K562 (cell line): ENCODE measurements around the gene DNAAF3. TPM values are rescaled to one million over a fixed set of nuclear protein-coding genes. Genes with fewer than 3 reads are reported as not detected.
A peak's percentile ranks its signal among the peaks of the same experiment; 100 is the strongest.

ENCODE experiments used
- ATF7 ChIP-seq: fragments of 450-650 bp; IDR thresholded peaks from 2 replicates; pipeline ENCODE4 v1.7.1; 2014; ENCODE audit warnings: mild to moderate bottlenecking, moderate library complexity
- BHLHE40 ChIP-seq: IDR thresholded peaks from 2 replicates; pipeline ENCODE4 v1.6.1; 2011; ENCODE audit warnings: low read length, improper control_type of control experiment
- BMI1 ChIP-seq: fragments of 150-350 bp; IDR thresholded peaks from 2 replicates; pipeline ENCODE4 v1.6.1; 2014; ENCODE audit warnings: low read length
- BRF1 ChIP-seq: IDR thresholded peaks from 3 replicates; pipeline ENCODE4 v1.6.1; 2011; ENCODE audit warnings: borderline replicate concordance, mild to moderate bottlenecking; ENCODE audit not compliant: insufficient read length; ENCODE audit errors: extremely low read depth
- FOXO4 ChIP-seq: fragments of 450-650 bp; formaldehyde crosslinking; IDR thresholded peaks from 2 replicates; pipeline ENCODE4 v1.4.0; 2020; ENCODE audit warnings: mild to moderate bottlenecking, moderate library complexity
- L3MBTL2 ChIP-seq: fragments of 450-650 bp; IDR thresholded peaks from 2 replicates; pipeline ENCODE4 v1.6.1; 2016; ENCODE audit warnings: mild to moderate bottlenecking, moderate library complexity
- MEF2D ChIP-seq: conservative IDR thresholded peaks from 2 replicates; pipeline ENCODE4 v1.6.1; 2016; ENCODE audit warnings: low read depth, missing genetic modification characterization, missing compliant biosample characterization
- MXI1 ChIP-seq: IDR thresholded peaks from 2 replicates; pipeline ENCODE4 v1.6.1; 2011; ENCODE audit warnings: low read depth, mild to moderate bottlenecking, improper control_type of control experiment, low read length
- POLR2G ChIP-seq: fragments of 200-400 bp; formaldehyde crosslinking; IDR thresholded peaks from 2 replicates; pipeline ENCODE4 v1.6.1; 2017; ENCODE audit warnings: low read depth, mild to moderate bottlenecking, antibody characterized with exemption, low read length, moderate library complexity
- RBM22 ChIP-seq: fragments of 200-400 bp; formaldehyde crosslinking; IDR thresholded peaks from 2 replicates; pipeline ENCODE4 v1.6.1; 2018; ENCODE audit warnings: low read length, low read depth; ENCODE audit not compliant: poor library complexity, severe bottlenecking
- RFX1 ChIP-seq: fragments of 450-650 bp; IDR thresholded peaks from 2 replicates; pipeline ENCODE4 v1.6.1; 2016; ENCODE audit warnings: mild to moderate bottlenecking, moderate library complexity
- ZC3H11A ChIP-seq: IDR thresholded peaks from 2 replicates; pipeline ENCODE4 v1.6.1; 2012; ENCODE audit warnings: low read depth, low read length, improper control_type of control experiment
- ZNF384 ChIP-seq: IDR thresholded peaks from 2 replicates; pipeline ENCODE4 v1.6.1; 2012; ENCODE audit warnings: low read depth, low read length, improper control_type of control experiment
- polyA plus RNA-seq, 8 experiments: library from polyadenylated mRNA; depleted of rRNA in 4 of 8; stranded (reverse) in 5 of 8; unstranded in 3 of 8; fragments of >200 nt; fragmentation: Nextera tagmentation in 2 of 8; fragmentation: Illumina TruSeq in 1 of 8; extraction: Ambion mirVana in 2 of 8; extraction: Trizol in 1 of 8; gene quantifications; 2 replicates each; pipeline versions ENCODE4 v1.2.1 to v1.2.3, GENCODE V29; 2011 to 2014; ENCODE audit warnings: inconsistent platforms in 1 of 8, missing spikeins in 1 of 8
- total RNA-seq, 7 experiments: library from RNA; depleted of rRNA in 6 of 7; stranded (reverse); fragments of >200 nt in 6 of 7; fragmentation: Illumina TruSeq in 2 of 7; extraction: Trizol in 2 of 7; gene quantifications; 2 replicates each; pipeline versions ENCODE4 v1.2.1 to v1.2.3, GENCODE V29; 2011 to 2021; ENCODE audit warnings: low replicate concordance in 1 of 7
- TF ChIP-seq, protein P1 (sequence below), 2 experiments: fragments of 450-650 bp; IDR thresholded peaks; 2 replicates each; pipeline ENCODE4 v1.6.1; 2016; ENCODE audit warnings: mild to moderate bottlenecking in 2 of 2, borderline replicate concordance in 1 of 2, low read depth in 1 of 2, moderate library complexity in 1 of 2

Gene DNAAF3
- total and polyA plus RNA-seq, 9 of the 15 experiments (the other 6 are each of a cell fraction or from before 2014, with no cell fraction given) = 21.6 to 61.5 (median 43.0) TPM

DNA sequence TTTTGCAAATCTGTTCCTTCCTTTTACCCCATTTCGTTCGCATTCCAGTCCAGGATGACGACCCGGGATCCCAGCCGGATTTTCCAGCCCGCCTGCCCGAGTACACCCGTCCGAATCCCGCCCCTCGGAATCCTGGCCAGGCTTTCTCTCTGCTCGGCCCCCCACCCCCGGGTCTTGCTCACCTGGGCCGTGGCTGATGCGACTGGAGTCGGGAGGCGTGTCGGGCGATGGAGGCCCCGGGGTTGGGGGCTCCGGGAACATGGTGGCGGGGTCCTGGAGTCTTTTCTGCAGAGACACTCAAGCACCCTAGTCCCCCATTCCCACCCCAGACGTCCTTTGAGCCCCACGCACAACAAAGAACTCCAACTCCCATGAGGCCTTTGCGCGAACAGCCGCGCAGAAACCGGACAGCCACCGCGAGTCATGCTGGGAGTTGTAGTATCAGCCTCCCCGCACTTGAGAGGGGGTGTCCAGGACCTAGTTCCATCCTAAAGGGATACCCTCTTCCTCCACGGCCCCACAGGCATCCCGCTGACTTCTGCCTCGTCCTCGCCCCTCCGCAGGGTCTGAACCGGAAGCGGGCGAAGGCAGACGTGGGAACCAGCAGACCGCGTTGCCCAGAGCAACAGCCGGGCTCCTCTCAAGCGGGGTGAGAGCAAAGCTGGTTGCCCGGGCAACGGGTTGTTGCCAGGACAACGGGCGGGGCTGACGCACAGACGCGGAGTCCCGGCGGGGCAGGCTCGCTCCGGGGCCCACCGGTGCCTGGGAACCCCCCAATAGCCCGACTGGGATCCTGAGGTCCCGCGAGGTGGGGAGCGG, 12.6 kb upstream of the DNAAF3 start (continued):
- TF ChIP-seq MEF2D (tag) = 0 out of 2 replicates have a peak, but pooled peaks have one; percentile 33
- TF ChIP-seq BRF1 = no peak
- TF ChIP-seq L3MBTL2 = peak; percentile 72
- no peak for TF ChIP-seq FOXO4 (CRISPR knock-in tag)
- peak; percentile 100 for TF ChIP-seq MXI1
- TF ChIP-seq BHLHE40 = 0 out of 2 replicates have a peak, but pooled peaks have one; percentile 6
- TF ChIP-seq ZC3H11A = 0 out of 2 replicates have a peak, but pooled peaks have one; percentile 28
- peak; percentile 67 for TF ChIP-seq ZNF384
- peak; percentile 99 for TF ChIP-seq BMI1
- TF ChIP-seq POLR2G = peak; percentile 65
- TF ChIP-seq, protein P1, sequence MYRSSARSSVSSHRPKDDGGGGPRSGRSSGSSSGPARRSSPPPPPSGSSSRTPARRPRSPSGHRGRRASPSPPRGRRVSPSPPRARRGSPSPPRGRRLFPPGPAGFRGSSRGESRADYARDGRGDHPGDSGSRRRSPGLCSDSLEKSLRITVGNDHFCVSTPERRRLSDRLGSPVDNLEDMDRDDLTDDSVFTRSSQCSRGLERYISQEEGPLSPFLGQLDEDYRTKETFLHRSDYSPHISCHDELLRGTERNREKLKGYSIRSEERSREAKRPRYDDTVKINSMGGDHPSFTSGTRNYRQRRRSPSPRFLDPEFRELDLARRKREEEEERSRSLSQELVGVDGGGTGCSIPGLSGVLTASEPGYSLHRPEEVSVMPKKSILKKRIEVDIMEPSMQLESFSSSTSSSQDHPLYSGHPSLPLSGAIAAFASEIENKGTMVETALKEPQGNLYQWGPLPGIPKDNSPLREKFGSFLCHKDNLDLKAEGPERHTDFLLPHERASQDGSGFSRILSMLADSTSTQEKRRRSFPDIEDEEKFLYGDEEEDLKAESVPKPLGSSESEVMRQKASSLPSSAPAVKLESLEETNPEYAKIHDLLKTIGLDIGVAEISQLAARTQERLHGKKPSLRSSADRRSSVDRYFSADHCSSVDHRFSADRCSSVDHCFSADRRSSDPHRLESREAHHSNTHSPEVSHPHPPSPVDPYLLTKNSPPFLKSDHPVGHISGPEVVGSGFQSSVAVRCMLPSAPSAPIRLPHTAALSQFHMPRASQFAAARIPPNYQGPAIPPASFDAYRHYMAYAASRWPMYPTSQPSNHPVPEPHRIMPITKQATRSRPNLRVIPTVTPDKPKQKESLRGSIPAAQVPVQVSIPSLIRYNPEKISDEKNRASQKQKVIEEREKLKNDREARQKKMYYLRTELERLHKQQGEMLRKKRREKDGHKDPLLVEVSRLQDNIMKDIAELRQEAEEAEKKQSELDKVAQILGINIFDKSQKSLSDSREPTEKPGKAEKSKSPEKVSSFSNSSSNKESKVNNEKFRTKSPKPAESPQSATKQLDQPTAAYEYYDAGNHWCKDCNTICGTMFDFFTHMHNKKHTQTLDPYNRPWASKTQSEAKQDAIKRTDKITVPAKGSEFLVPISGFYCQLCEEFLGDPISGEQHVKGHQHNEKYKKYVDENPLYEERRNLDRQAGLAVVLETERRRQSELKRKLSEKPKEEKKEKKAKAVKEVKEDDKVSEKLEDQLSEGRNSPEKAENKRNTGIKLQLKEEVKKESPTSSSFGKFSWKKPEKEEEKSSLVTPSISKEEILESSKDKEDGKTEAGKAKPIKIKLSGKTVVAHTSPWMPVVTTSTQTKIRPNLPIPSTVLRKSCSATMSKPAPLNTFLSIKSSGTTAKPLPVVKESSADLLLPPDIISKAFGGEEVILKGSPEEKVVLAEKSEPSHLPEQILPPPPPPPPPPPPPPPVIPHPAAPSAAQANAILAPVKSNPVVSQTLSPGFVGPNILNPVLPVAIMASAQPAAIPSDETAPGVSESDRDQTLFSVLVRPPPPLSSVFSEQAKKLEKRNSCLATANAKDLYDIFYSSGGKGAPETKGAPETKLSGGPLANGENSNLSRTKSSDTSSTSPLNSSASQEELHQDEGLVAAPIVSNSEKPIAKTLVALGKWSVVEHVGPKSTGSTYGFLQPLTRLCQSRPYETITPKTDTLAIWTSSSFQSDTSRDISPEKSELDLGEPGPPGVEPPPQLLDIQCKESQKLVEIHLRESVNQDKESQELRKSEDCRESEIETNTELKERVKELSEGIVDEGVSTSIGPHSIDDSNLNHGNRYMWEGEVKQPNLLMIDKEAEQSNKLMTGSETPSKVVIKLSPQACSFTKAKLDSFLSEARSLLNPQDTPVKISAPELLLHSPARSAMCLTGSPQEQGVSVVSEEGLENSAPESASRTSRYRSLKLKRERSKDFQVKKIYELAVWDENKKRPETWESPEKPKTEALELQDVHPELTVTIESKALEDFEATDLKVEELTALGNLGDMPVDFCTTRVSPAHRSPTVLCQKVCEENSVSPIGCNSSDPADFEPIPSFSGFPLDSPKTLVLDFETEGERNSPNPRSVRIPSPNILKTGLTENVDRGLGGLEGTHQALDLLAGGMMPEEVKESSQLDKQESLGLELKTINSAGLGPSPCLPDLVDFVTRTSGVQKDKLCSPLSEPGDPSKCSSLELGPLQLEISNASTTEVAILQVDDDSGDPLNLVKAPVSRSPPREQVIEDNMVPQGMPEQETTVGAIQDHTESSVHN (IDR thresholded peaks at IDR 0.05; ENCODE audit: borderline replicate concordance in 1 of 2, low read depth in 1 of 2) = no peak
- peak; percentile 100 for TF ChIP-seq RBM22
- TF ChIP-seq RFX1 = peak; percentile 99
- peak; percentile 47; the same call in 1 of the 2 replicates for TF ChIP-seq ATF7
